Stimulated activated CD4-positive, alpha-beta T cell treated with anti-CD3 and anti-CD28 coated beads, Interleukin-1b, Interleukin-23, amount 100 ng/mL, for 48 hours (primary cell): ENCODE measurements around the gene NOC2L.
A peak's percentile ranks its signal among the peaks of the same experiment; 100 is the strongest.
"Not testable (repeated sequence)": the region's sequence is repeated elsewhere in the genome, so short reads cannot be mapped to it uniquely, and the experiment has no call there.

ENCODE experiments used
- DNase-seq: peaks from one replicate; pipeline ENCODE4 v3.0.0-alpha.2; 2020

NOC2L gene

GRCh38 chr1:960363-961131, 1.5 kb upstream of the NOC2L start, which contains the start of gene KLHL17:
KLHL17 (plus strand) TSS chr1:960584; CDS start chr1:960694, 110 bp downstream.
- DNase-seq = peak; percentile 82

DNA sequence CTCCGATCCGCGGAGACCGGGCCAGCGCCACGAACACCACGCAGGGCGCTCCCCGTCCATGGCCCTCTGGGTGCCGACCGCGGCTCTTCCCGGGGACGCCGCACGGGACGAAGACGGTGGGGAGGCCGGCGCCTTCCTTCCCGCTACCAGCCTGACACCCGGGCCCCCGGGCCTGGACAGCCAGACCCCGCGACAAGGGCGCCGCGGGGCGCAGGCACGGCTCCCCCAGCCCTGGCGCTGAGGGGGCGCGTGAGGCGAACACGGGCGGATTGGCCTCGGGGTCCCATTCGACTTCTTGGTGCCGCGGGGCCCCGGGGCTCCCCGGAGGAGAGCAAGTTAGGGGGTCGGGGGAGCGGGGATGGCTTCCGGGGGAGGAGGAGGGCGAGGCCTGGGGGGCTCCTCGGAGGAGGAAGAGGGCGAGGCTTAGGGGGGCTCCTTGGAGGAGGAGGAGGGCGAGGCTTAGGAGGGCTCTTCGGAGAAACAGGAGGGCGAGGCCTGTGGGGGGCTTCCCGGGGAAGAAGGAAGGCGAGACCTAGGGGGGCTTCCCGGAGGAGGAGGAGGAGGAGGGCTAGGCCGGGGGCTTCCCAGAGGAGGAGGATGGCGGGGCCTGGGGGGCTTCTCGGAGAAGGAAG, 791 bp upstream of the NOC2L start:
- DNase-seq = no peak

- DNase-seq = no peak
These were observed 2.4 kb downstream of the NOC2L start for GRCh38 chr1:956636-957035.

GRCh38 chr1:955474-955873, 3.6 kb downstream of the NOC2L start:
- DNase-seq = no peak

DNA sequence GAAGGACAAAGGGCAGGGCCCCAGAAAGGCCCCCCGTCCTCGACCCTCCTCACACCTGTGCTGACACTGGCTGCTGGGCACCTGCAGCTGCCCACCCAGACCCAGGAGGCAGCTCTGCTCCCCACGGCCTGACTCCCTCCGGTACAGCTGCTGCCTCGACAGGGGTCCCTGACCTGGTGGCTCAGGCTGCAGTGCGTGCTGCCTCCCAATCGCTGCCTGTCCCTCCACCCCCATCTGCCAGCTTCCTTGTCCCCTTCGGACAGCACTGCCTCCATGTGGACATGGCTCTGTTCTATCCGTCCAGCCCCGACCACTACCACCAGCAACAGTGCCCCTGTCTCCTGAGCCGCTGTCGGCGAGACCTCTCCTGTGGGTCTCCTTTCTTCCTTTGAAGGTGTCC, 4.1 kb downstream of the NOC2L start:
- no peak for DNase-seq

DNA sequence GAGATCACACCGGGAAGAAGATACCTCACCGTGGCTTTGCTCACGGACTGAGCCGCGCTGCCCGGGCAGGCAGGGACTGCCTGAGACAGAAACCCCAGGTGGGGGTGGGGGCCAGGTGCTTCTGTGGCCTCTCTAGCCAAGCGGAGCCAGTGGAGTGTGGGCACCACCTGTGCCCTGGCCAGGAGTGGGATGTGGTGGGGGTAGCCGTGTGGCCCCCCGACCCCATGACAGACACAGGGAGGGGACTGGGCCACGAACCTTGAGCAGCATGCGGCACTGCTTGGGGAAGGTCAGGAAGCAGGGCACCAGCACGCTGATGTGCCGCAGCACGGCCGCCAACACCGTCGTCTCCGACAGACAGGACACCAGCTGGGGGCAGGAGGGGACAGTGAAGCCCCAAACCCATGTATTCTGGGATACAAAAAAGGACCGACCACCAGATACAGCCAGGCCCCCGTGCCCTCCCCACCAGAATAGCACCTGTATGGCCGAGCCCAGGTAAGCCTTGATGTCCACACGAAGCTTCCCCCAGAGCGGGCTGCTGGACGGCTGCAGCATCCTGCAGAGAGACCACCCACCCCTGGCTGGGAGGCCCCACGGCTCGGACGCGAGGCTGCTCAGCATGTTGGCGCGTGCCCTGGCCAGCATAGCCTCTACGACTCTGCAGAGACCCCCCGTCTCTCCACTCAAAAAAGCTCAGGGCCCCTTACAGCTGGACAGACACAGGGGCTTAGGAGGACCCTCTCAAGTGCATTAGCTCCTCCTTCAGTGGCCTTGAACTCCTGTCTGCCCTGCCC, 5.3 kb downstream of the NOC2L start:
- no peak for DNase-seq

DNA sequence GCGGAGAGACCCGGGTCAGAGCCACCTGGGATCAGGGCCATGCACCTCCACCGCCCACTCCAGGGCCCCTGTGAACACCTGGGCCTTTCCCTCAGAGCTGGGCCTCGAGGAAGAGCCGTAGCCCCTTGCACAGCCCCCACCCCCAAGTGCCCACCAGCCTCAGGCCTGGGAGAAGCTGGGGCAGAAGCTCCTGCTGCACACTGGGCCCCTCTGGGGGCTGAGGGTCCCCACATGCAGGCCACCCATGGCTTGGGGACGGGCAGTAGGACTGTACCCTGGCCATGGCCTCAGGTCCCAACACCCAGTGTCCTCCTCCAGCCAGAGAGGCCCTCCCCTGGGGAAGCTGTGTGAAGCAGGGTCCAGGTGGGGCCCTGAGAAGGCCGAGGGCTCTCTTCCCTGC, 6.5 kb downstream of the NOC2L start:
- no peak for DNase-seq

GRCh38 chr1:952201-952600, 6.9 kb downstream of the NOC2L start:
- no peak for DNase-seq

- DNase-seq = no peak
These were observed 7.7 kb downstream of the NOC2L start for GRCh38 chr1:951364-951763.

- no peak for DNase-seq
These were observed 8.2 kb downstream of the NOC2L start for GRCh38 chr1:950881-951280.

- DNase-seq = no peak
These were observed 8.8 kb downstream of the NOC2L start for GRCh38 chr1:950268-950667.

GRCh38 chr1:947958-948357, 11.1 kb downstream of the NOC2L start:
- no peak for DNase-seq

DNA sequence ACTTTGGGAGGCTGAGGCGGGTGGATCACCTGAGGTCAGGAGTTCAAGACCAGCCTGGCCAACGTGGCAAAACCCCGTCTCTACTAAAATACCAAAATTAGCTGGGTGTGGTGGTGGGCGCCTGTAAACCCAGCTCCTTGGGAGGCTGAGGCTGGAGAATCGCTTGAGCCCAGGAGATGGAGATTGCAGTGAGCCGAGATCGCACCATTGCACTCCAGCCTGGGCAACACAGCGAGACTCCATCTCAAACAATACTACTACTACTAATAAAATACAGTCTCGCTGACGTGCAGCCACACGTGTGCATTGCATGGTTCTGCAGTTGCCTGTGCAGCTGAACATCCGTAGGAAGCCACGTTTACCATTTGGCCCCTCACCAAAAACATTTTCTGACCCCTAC, 12.2 kb downstream of the NOC2L start:
- DNase-seq = not testable (repeated sequence)

GRCh38 chr1:945688-946556, 13.1 kb downstream of the NOC2L start:
- DNase-seq = no peak

- DNase-seq = no peak
These were observed 14.4 kb downstream of the NOC2L start for GRCh38 chr1:944341-945325.

GRCh38 chr1:943545-944340, 15.3 kb downstream of the NOC2L start:
- no peak for DNase-seq

- no peak for DNase-seq
These were observed 16.1 kb downstream of the NOC2L start for GRCh38 chr1:942864-943533.

GRCh38 chr1:942411-942821, 16.6 kb downstream of the NOC2L start:
- DNase-seq = no peak

DNA sequence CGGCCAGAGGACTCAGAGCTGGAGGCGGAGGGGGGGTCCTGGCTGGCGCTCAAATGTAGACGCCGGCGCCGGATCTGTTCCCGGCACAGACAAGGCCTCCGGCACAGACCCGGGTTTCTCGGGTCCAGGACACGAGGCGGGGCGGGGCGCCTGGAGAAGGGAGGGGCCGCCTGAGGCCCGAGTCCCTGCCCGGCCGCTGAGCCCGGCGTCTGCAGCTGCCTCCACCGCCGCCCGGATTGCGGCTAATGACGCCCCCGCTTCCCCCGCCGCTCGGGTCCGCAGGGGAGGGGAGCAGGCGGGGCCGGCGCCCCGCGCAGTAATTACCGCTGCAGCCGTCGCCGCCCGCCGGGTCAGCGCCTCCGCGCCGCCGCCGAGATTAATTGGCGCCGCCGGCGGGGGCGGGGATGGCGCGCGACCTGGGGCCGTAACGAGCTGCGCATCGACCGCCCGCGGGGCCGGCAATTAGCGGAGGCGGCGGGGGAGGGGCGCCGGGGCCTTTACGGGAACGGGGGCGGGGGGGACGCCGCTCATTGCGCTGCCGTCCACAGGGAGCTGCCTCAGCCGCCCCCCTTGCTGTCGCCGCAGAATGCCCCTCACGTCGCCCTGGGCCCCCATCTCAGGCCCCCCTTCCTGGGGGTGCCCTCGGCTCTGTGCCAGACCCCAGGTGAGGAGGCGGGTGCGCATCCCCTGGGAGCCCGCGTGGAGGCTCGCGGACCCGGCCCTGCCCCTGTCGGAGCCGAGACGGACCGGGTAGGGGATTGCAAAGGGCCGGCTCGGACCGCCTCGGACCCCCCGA, 17.3 kb downstream of the NOC2L start:
- no peak for DNase-seq
